Astrocyte of the spinal cord (primary cell): ENCODE data around the gene BABAM1.
A peak's percentile ranks its signal among the peaks of the same experiment; 100 is the strongest.

Experiments
- DNase-seq: peaks from one replicate; pipeline ENCODE4 v3.0.0; 2011; ENCODE audit warnings: low read depth, low spot score
- H3K4me3 ChIP-seq: 2 replicates; pipeline ENCODE4 v1.5.1; 2011; ENCODE audit warnings: low read depth, mild to moderate bottlenecking, low read length, moderate library complexity
- CTCF ChIP-seq: IDR thresholded peaks from 2 replicates; pipeline ENCODE4 v1.5.1; 2012; ENCODE audit warnings: low read depth, mild to moderate bottlenecking, low read length, inconsistent platforms
- in situ Hi-C: cut with HindIII; loops from 2 replicates; pipeline ENCODE4 v1.10.0; 2017; ENCODE audit warnings: low sequenced_read_pairs

The BABAM1 gene

GRCh38 chr19:17260842-17261325 is 6.4 kb upstream of the BABAM1 start:
- peak; percentile 86 for TF ChIP-seq CTCF
- in situ Hi-C loops, result no loop called here
- no peak overlapping the region for H3K4me3 ChIP-seq
- DNase-seq, result peak; percentile 62

- in situ Hi-C loops, result no loop called here
- H3K4me3 ChIP-seq, result no peak overlapping the region
- no peak for DNase-seq
- TF ChIP-seq CTCF, result no peak
Measured at GRCh38 chr19:17262557-17262956, 4.7 kb upstream of the BABAM1 start.

GRCh38 chr19:17263712-17264640 is 3.3 kb upstream of the BABAM1 start:
- no peak overlapping the region for H3K4me3 ChIP-seq

GRCh38 chr19:17264641-17264979 is 2.6 kb upstream of the BABAM1 start, which contains the start of gene USHBP1:
Gene USHBP1 (minus strand): TSS chr19:17264745. CDS start chr19:17264299, 446 bp downstream.
- no peak for DNase-seq
- TF ChIP-seq CTCF, result no peak
- no peak within 1 kb of the TSS for H3K4me3 ChIP-seq
- in situ Hi-C loops, result no loop called here

More at GRCh38 chr19:17263712-17264640, 3.3 kb upstream of the BABAM1 start:
- DNase-seq, result no peak
- TF ChIP-seq CTCF, result no peak
- in situ Hi-C loops, result no loop called here

- in situ Hi-C loops, result no loop called here
- H3K4me3 ChIP-seq, result no peak overlapping the region
- DNase-seq, result no peak
- no peak for TF ChIP-seq CTCF
Measured at GRCh38 chr19:17266026-17266425, 1.2 kb upstream of the BABAM1 start.

GRCh38 chr19:17266589-17266974 is 661 bp upstream of the BABAM1 start:
- DNase-seq, result no peak
- in situ Hi-C loops, result no loop called here
- H3K4me3 ChIP-seq, result no peak overlapping the region
- TF ChIP-seq CTCF, result no peak
